Thymus (tissue), 11 donors: ENCODE data around the gene C16orf95. TPM values are rescaled to one million over a fixed set of nuclear protein-coding genes. Genes with fewer than 3 reads are reported as not detected.
"Not testable (repeated sequence)": the region's sequence is repeated elsewhere in the genome, so short reads cannot be mapped to it uniquely, and the experiment has no call there.

ENCODE experiments used
- DNase-seq, 9 donors: peaks; one replicate each; pipeline ENCODE4 v3.0.0-alpha.2; 2013; ENCODE audit warnings: low spot score in 9 of 9, low read depth in 6 of 9, missing footprints in 1 of 9
- H3K27ac ChIP-seq, 2 donors: one replicate each; pipeline ENCODE4 v1.5.1; 2013; ENCODE audit warnings: control low read depth in 1 of 2, low read depth in 1 of 2, low read length in 1 of 2, mild to moderate bottlenecking in 1 of 2, moderate library complexity in 1 of 2
- H3K27me3 ChIP-seq, 2 donors: one replicate each; pipeline ENCODE4 v1.5.1; 2013; ENCODE audit warnings: low read length in 1 of 2; ENCODE audit not compliant: control insufficient read depth in 2 of 2, insufficient read depth in 1 of 2
- H3K36me3 ChIP-seq, 2 donors: one replicate each; pipeline ENCODE4 v1.5.1; 2013; ENCODE audit warnings: low read length in 1 of 2, mild to moderate bottlenecking in 1 of 2, moderate library complexity in 1 of 2; ENCODE audit not compliant: control insufficient read depth in 2 of 2, insufficient read depth in 2 of 2
- H3K4me1 ChIP-seq, 2 donors: one replicate each; pipeline ENCODE4 v1.5.1; 2013; ENCODE audit warnings: low read length in 2 of 2; ENCODE audit not compliant: control insufficient read depth in 2 of 2, insufficient read depth in 2 of 2
- H3K4me3 ChIP-seq, 2 donors: one replicate each; pipeline ENCODE4 v1.5.1; 2013; ENCODE audit warnings: low read length in 2 of 2, control low read depth in 1 of 2, mild to moderate bottlenecking in 1 of 2
- H3K9me3 ChIP-seq, 2 donors: one replicate each; pipeline ENCODE4 v1.5.1; 2013; ENCODE audit warnings: low read length in 1 of 2, mild to moderate bottlenecking in 1 of 2; ENCODE audit not compliant: control insufficient read depth in 2 of 2, insufficient read depth in 1 of 2
- WGBS: extraction: QIAGEN DNeasy Blood & Tissue Kit; methylation state at CpG from one replicate; pipeline ENCODE4 v1.1.7; 2013; 5-methylcytosine and 5-hydroxymethylcytosine counted together
- polyA plus RNA-seq: library from polyadenylated mRNA; stranded (reverse); fragments of 200-250 nt; gene quantifications from one replicate; pipeline ENCODE4 v1.2.3, GENCODE V29; 2013
- total RNA-seq: library from RNA; stranded (reverse); fragments of 120-200 nt; gene quantifications from one replicate; pipeline ENCODE4 v1.2.4, GENCODE V29; 2013
- donor health status: healthy.

Gene C16orf95
- total and polyA plus RNA-seq, 2 donors: 2.9 to 5.0 TPM

- peaks cover 7 to 29% of the 10 kb centered on the region in 2 donors for H3K4me1 ChIP-seq
- no peak overlapping the region for H3K4me3 ChIP-seq
- peaks cover 22 to 55% of the 10 kb centered on the region in 2 donors for H3K36me3 ChIP-seq
- WGBS: 85% methylated on average over 26 of the region's 26 CpGs
- H3K27me3 ChIP-seq: no peaks in the 10 kb centered on the region
- H3K9me3 ChIP-seq: peaks cover 0 to 2% of the 10 kb centered on the region in 2 donors
- H3K27ac ChIP-seq: no peak overlapping the region
- peak in 1 of 9 donors; percentile 26 for DNase-seq
Observed at GRCh38 chr16:87342978-87343752, 26.0 kb upstream of the C16orf95 start.

- no peak overlapping the region for H3K27ac ChIP-seq
- no peaks in the 10 kb centered on the region for H3K27me3 ChIP-seq
- peaks cover 0 to 2% of the 10 kb centered on the region in 2 donors for H3K9me3 ChIP-seq
- peaks cover 22 to 55% of the 10 kb centered on the region in 2 donors for H3K36me3 ChIP-seq
- H3K4me3 ChIP-seq: no peak overlapping the region
- WGBS: 98% methylated on average over 20 of the region's 20 CpGs
- H3K4me1 ChIP-seq: peaks cover 7 to 30% of the 10 kb centered on the region in 2 donors
- no peak for DNase-seq
Observed at GRCh38 chr16:87342504-87342903, 25.3 kb upstream of the C16orf95 start.

- DNase-seq: no peak
- peaks cover 14 to 47% of the 10 kb centered on the region in 2 donors for H3K36me3 ChIP-seq
- WGBS: 98% methylated on average over 5 of the region's 5 CpGs
- H3K4me1 ChIP-seq: peaks cover 4 to 19% of the 10 kb centered on the region in 2 donors
- no peak overlapping the region for H3K27ac ChIP-seq
- H3K27me3 ChIP-seq: no peaks in the 10 kb centered on the region
- no peak overlapping the region for H3K4me3 ChIP-seq
- peaks cover 0 to 2% of the 10 kb centered on the region in 2 donors for H3K9me3 ChIP-seq
Observed at GRCh38 chr16:87340198-87340597, 23.0 kb upstream of the C16orf95 start.

GRCh38 chr16:87339724-87340105 is 22.5 kb upstream of the C16orf95 start:
- H3K27ac ChIP-seq, H3K9me3 ChIP-seq, H3K27me3 ChIP-seq, DNase-seq, H3K4me3 ChIP-seq: not testable (repeated sequence)
- 98% methylated on average over 11 of the region's 11 CpGs for WGBS
- Histone ChIP-seq H3K4me1 (peaks cover 4 to 15% of the 10 kb centered on the region in 2 donors), H3K36me3 (peaks cover 16 to 49% of the 10 kb centered on the region in 2 donors)

GRCh38 chr16:87339086-87339723 is 22.0 kb upstream of the C16orf95 start:
- Histone ChIP-seq H3K4me3 (no peak overlapping the region), H3K27me3 (no peaks in the 10 kb centered on the region), H3K4me1 (peaks cover 4 to 10% of the 10 kb centered on the region in 2 donors), H3K9me3 (peaks cover 0 to 2% of the 10 kb centered on the region in 2 donors), H3K36me3 (peaks cover 21 to 53% of the 10 kb centered on the region in 2 donors), H3K27ac (no peak overlapping the region)
- 98% methylated on average over 17 of the region's 17 CpGs for WGBS
- no peak for DNase-seq

- 98% methylated on average over 18 of the region's 18 CpGs for WGBS
- no peaks in the 10 kb centered on the region for H3K27me3 ChIP-seq
- H3K27ac ChIP-seq: no peak overlapping the region
- H3K9me3 ChIP-seq: peaks cover 0 to 2% of the 10 kb centered on the region in 2 donors
- H3K4me3 ChIP-seq: no peak overlapping the region
- DNase-seq: no peak
- H3K4me1 ChIP-seq: peaks cover 4 to 7% of the 10 kb centered on the region in 2 donors
- H3K36me3 ChIP-seq: peaks cover 17 to 54% of the 10 kb centered on the region in 2 donors
Observed at GRCh38 chr16:87338155-87338765, 21.1 kb upstream of the C16orf95 start.

GRCh38 chr16:87337262-87337771 is 20.1 kb upstream of the C16orf95 start:
- Histone ChIP-seq H3K27me3 (no peaks in the 10 kb centered on the region), H3K36me3 (peaks cover 10 to 52% of the 10 kb centered on the region in 2 donors), H3K9me3 (peaks cover 0 to 2% of the 10 kb centered on the region in 2 donors), H3K27ac (no peak overlapping the region), H3K4me1 (peaks cover 4 to 5% of the 10 kb centered on the region in 2 donors), H3K4me3 (no peak overlapping the region)
- WGBS: 23% methylated on average over 16 of the region's 16 CpGs
- no peak for DNase-seq

- 74% methylated on average over 19 of the region's 19 CpGs for WGBS
- H3K27ac ChIP-seq: no peak overlapping the region
- H3K4me3 ChIP-seq: no peak overlapping the region
- no peak for DNase-seq
- peaks cover 0 to 2% of the 10 kb centered on the region in 2 donors for H3K9me3 ChIP-seq
- H3K27me3 ChIP-seq: no peaks in the 10 kb centered on the region
- peaks cover 4 to 5% of the 10 kb centered on the region in 2 donors for H3K4me1 ChIP-seq
- peaks cover 11 to 45% of the 10 kb centered on the region in 2 donors for H3K36me3 ChIP-seq
Observed at GRCh38 chr16:87336434-87337240, 19.4 kb upstream of the C16orf95 start.
